ENCODE results near the gene SRGAP2C. TPM values are rescaled to one million over a fixed set of nuclear protein-coding genes. Genes with fewer than 3 reads are reported as not detected.
"Not testable (repeated sequence)": the region's sequence is repeated elsewhere in the genome, so short reads cannot be mapped to it uniquely, and the experiment has no call there.

The SRGAP2C gene
- total and polyA plus RNA-seq, 10 donors, result 2.6 to 78.6 (median 32.5) TPM

- H3K9me3 ChIP-seq; intact Hi-C loops (cut with DNase I; ENCODE audit: low total_unique reads); H3K4me3 ChIP-seq; H3K4me1 ChIP-seq; H3K36me3 ChIP-seq; H3K27ac ChIP-seq; H3K27me3 ChIP-seq (replicated peaks in 1 of 7); DNase-seq: not testable (repeated sequence)
- WGBS, 5 donors, result 86 to 91% (median 90%) methylated on average over 2 to 3 of the region's 3 CpGs; no CpG with 5 or more reads in 2 of the 5 donors
These were observed 123.0 kb downstream of the SRGAP2C start for GRCh38 chr1:121307759-121308158.

GRCh38 chr1:121315509-121315908 lies 130.7 kb downstream of the SRGAP2C start:
- H3K4me3 ChIP-seq; H3K27me3 ChIP-seq (replicated peaks in 1 of 7); DNase-seq; intact Hi-C loops (cut with DNase I; ENCODE audit: low total_unique reads); H3K4me1 ChIP-seq; H3K9me3 ChIP-seq; H3K36me3 ChIP-seq; H3K27ac ChIP-seq: not testable (repeated sequence)

GRCh38 chr1:121316081-121316480 lies 131.3 kb downstream of the SRGAP2C start:
- H3K27ac ChIP-seq; H3K9me3 ChIP-seq; intact Hi-C loops (cut with DNase I; ENCODE audit: low total_unique reads); H3K4me1 ChIP-seq; H3K4me3 ChIP-seq; H3K27me3 ChIP-seq (replicated peaks in 1 of 7); H3K36me3 ChIP-seq; DNase-seq: not testable (repeated sequence)
- WGBS, 5 donors, result 94 to 100% (median 100%) methylated on average over 2 of the region's 3 CpGs; no CpG with 5 or more reads in 2 of the 5 donors

GRCh38 chr1:121317491-121318468 lies 133.0 kb downstream of the SRGAP2C start:
- H3K4me3 ChIP-seq; H3K36me3 ChIP-seq; intact Hi-C loops (cut with DNase I; ENCODE audit: low total_unique reads); H3K27ac ChIP-seq; H3K9me3 ChIP-seq; DNase-seq; H3K4me1 ChIP-seq; H3K27me3 ChIP-seq (replicated peaks in 1 of 7): not testable (repeated sequence)
- WGBS, 5 donors, result 96 to 100% methylated on average over 1 to 5 of the region's 11 CpGs; no CpG with 5 or more reads in 3 of the 5 donors

- H3K4me3 ChIP-seq; H3K9me3 ChIP-seq; H3K27ac ChIP-seq; H3K27me3 ChIP-seq (replicated peaks in 1 of 7); H3K36me3 ChIP-seq; H3K4me1 ChIP-seq; DNase-seq; intact Hi-C loops (cut with DNase I; ENCODE audit: low total_unique reads): not testable (repeated sequence)
- WGBS, 5 donors, result 60 to 92% (median 73%) methylated on average over 1 of the region's 2 CpGs; no CpG with 5 or more reads in 1 of the 5 donors
These were observed 133.9 kb downstream of the SRGAP2C start for GRCh38 chr1:121318687-121319086.

GRCh38 chr1:121321660-121322059 lies 136.9 kb downstream of the SRGAP2C start:
- intact Hi-C loops (cut with DNase I; ENCODE audit: low total_unique reads); H3K27ac ChIP-seq; H3K36me3 ChIP-seq; H3K9me3 ChIP-seq; H3K27me3 ChIP-seq (replicated peaks in 1 of 7); H3K4me3 ChIP-seq; DNase-seq; H3K4me1 ChIP-seq: not testable (repeated sequence)
- no CpG with 5 or more reads among the region's 1 CpG for WGBS, 5 donors

- H3K9me3 ChIP-seq; H3K27me3 ChIP-seq (replicated peaks in 1 of 7); intact Hi-C loops (cut with DNase I; ENCODE audit: low total_unique reads); H3K4me1 ChIP-seq; H3K36me3 ChIP-seq; H3K4me3 ChIP-seq; DNase-seq; H3K27ac ChIP-seq: not testable (repeated sequence)
These were observed 140.0 kb downstream of the SRGAP2C start for GRCh38 chr1:121324726-121325125.

GRCh38 chr1:121332141-121332540 lies 147.4 kb downstream of the SRGAP2C start:
- H3K4me3 ChIP-seq; H3K36me3 ChIP-seq; H3K27me3 ChIP-seq (replicated peaks in 1 of 7); intact Hi-C loops (cut with DNase I; ENCODE audit: low total_unique reads); H3K4me1 ChIP-seq; H3K27ac ChIP-seq; H3K9me3 ChIP-seq; DNase-seq: not testable (repeated sequence)

GRCh38 chr1:121332599-121333562 lies 148.1 kb downstream of the SRGAP2C start:
- DNase-seq; H3K27ac ChIP-seq; H3K27me3 ChIP-seq (replicated peaks in 1 of 7); H3K36me3 ChIP-seq; H3K4me3 ChIP-seq; H3K4me1 ChIP-seq; intact Hi-C loops (cut with DNase I; ENCODE audit: low total_unique reads); H3K9me3 ChIP-seq: not testable (repeated sequence)
- WGBS, 5 donors, result no CpG with 5 or more reads among the region's 8 CpGs

- H3K36me3 ChIP-seq; intact Hi-C loops (cut with DNase I; ENCODE audit: low total_unique reads); H3K27ac ChIP-seq; H3K4me3 ChIP-seq; H3K27me3 ChIP-seq (replicated peaks in 1 of 7); H3K4me1 ChIP-seq; DNase-seq; H3K9me3 ChIP-seq: not testable (repeated sequence)
- WGBS, 5 donors, result no CpG with 5 or more reads among the region's 1 CpG
These were observed 153.2 kb downstream of the SRGAP2C start for GRCh38 chr1:121337958-121338357.

- intact Hi-C loops (cut with DNase I; ENCODE audit: low total_unique reads); H3K4me1 ChIP-seq; H3K36me3 ChIP-seq; H3K9me3 ChIP-seq; DNase-seq; H3K27me3 ChIP-seq (replicated peaks in 1 of 7); H3K27ac ChIP-seq; H3K4me3 ChIP-seq: not testable (repeated sequence)
- WGBS, 5 donors, result no CpG with 5 or more reads among the region's 2 CpGs
These were observed 154.8 kb downstream of the SRGAP2C start for GRCh38 chr1:121339611-121340010.

Data from spleen (tissue), 11 donors.